Body of pancreas (tissue), 4 donors: ENCODE data around the gene B4GALNT3. TPM values are rescaled to one million over a fixed set of nuclear protein-coding genes. Genes with fewer than 3 reads are reported as not detected.

Experiments
- ATAC-seq: fragments of 150-250 bp; one replicate; pipeline ENCODE4 v1.9.1; 2016
- DNase-seq, 4 donors: peaks; one replicate each; pipeline ENCODE4 v3.0.0-alpha.2; 2019
- H3K27ac ChIP-seq, 4 donors: fragments of 200-600 bp; sonication (generic); 1 replicate in 3 of 4; 2 replicates in 1 of 4; pipeline versions ENCODE4 v1.5.1 to v1.6.1; 2016 to 2019; ENCODE audit warnings: mild to moderate bottlenecking in 1 of 4, mixed read lengths in 1 of 4, moderate library complexity in 1 of 4
- H3K27me3 ChIP-seq, 2 donors: fragments of 200-600 bp; sonication (generic); one replicate each; pipeline ENCODE4 v1.6.0; 2016; ENCODE audit warnings: mild to moderate bottlenecking in 1 of 2
- H3K36me3 ChIP-seq, 2 donors: fragments of 200-600 bp; sonication (generic); replicated peaks in 1 of 2; 2 replicates each; pipeline ENCODE4 v1.5.1; 2016; ENCODE audit warnings: low read depth in 2 of 2; ENCODE audit not compliant: insufficient read depth in 1 of 2
- H3K4me1 ChIP-seq: fragments of 200-600 bp; sonication (generic); one replicate; pipeline ENCODE4 v1.6.0; 2016
- H3K4me3 ChIP-seq, 2 donors: fragments of 200-600 bp; sonication (generic); 1 replicate in 1 of 2; 2 replicates in 1 of 2; pipeline ENCODE4 v1.5.1; 2016 to 2019
- H3K9me3 ChIP-seq, 3 donors: fragments of 200-600 bp; sonication (generic); 1 replicate in 2 of 3; 2 replicates in 1 of 3; pipeline ENCODE4 v1.5.1; 2016
- CTCF ChIP-seq, 7 experiments: fragments of 450-650 bp in 4 of 7; fragments of 200-600 bp in 3 of 7; sonication (generic) in 3 of 7; IDR thresholded peaks; one replicate each; pipeline ENCODE4 v1.5.1; 2016 to 2019; ENCODE audit warnings: antibody characterized with exemption in 7 of 7
- POLR2A ChIP-seq, 3 donors: fragments of 450-650 bp; IDR thresholded peaks; one replicate each; pipeline ENCODE4 v1.6.1; 2016; ENCODE audit warnings: antibody characterized with exemption in 3 of 3, mild to moderate bottlenecking in 2 of 3
- WGBS, 2 donors: methylation state at CpG; one replicate each; pipeline ENCODE4 v1.1.5; 2017; 5-methylcytosine and 5-hydroxymethylcytosine counted together
- intact Hi-C: fragments of 100-400 bp; cut with DNase I; formaldehyde crosslinking; loops from one replicate; pipeline ENCODE4 v1.15.1; 2023
- total RNA-seq, 2 donors: library from RNA; depleted of rRNA; stranded (reverse); fragments of >200 nt; gene quantifications; one replicate each; pipeline ENCODE4 v1.1.0, GENCODE V29; 2016

B4GALNT3 gene
- total RNA-seq, 2 donors from 2014 or later: 4.0 to 9.3 TPM

- WGBS, 2 donors: 87 to 92% methylated on average over 8 of the region's 8 CpGs
- TF ChIP-seq CTCF (IDR thresholded peaks at IDR 0.05) (no peak), POLR2A (IDR thresholded peaks at IDR 0.05) (no peak)
- H3K36me3 ChIP-seq: no peaks in the 10 kb centered on the region
- peaks cover 13% of the 10 kb centered on the region for H3K4me1 ChIP-seq
- no peak overlapping the region for H3K27ac ChIP-seq
- H3K27me3 ChIP-seq: no peaks in the 10 kb centered on the region
- H3K9me3 ChIP-seq: no peaks in the 10 kb centered on the region
- no peak for DNase-seq
- no peak overlapping the region for H3K4me3 ChIP-seq
- intact Hi-C loops: no loop called here
- no peak for ATAC-seq
Measured at GRCh38 chr12:499837-500458, 40.2 kb downstream of the B4GALNT3 start.

GRCh38 chr12:501722-502447, 42.1 kb downstream of the B4GALNT3 start:
- Histone ChIP-seq H3K4me3 (no peak overlapping the region), H3K4me1 (peaks cover 13% of the 10 kb centered on the region), H3K27ac (no peak overlapping the region), H3K9me3 (no peaks in the 10 kb centered on the region), H3K36me3 (no peaks in the 10 kb centered on the region), H3K27me3 (no peaks in the 10 kb centered on the region)
- DNase-seq (peak in 2 of 4 donors; percentile 6 to 51), ATAC-seq (no peak)
- TF ChIP-seq CTCF (IDR thresholded peaks at IDR 0.05) (no peak), POLR2A (IDR thresholded peaks at IDR 0.05) (no peak)
- intact Hi-C loops: no loop called here
- 76 to 89% methylated on average over 12 to 14 of the region's 14 CpGs for WGBS, 2 donors

GRCh38 chr12:503111-503761, 43.5 kb downstream of the B4GALNT3 start:
- DNase-seq (peak; percentile 16 to 59 (median 42)), ATAC-seq (peak; percentile 84)
- intact Hi-C loops: no loop called here
- Histone ChIP-seq H3K27ac (peak overlapping the region; percentile 6 to 48 (median 23)), H3K4me3 (no peak overlapping the region), H3K9me3 (no peaks in the 10 kb centered on the region), H3K27me3 (no peaks in the 10 kb centered on the region), H3K4me1 (peaks cover 13% of the 10 kb centered on the region), H3K36me3 (no peaks in the 10 kb centered on the region)
- TF ChIP-seq POLR2A (IDR thresholded peaks at IDR 0.05) (no peak), CTCF (IDR thresholded peaks at IDR 0.05) (no peak)
- WGBS, 2 donors: 30 to 32% methylated on average over 7 of the region's 7 CpGs

GRCh38 chr12:505221-505620, 45.5 kb downstream of the B4GALNT3 start:
- Histone ChIP-seq H3K4me3 (no peak overlapping the region), H3K27me3 (no peaks in the 10 kb centered on the region), H3K4me1 (peaks cover 13% of the 10 kb centered on the region), H3K27ac (no peak overlapping the region), H3K36me3 (no peaks in the 10 kb centered on the region), H3K9me3 (no peaks in the 10 kb centered on the region)
- 83 to 95% methylated on average over 4 of the region's 4 CpGs for whole genome bisulfite sequencing, 2 donors
- intact Hi-C loops: no loop called here
- no peak for ATAC-seq
- TF ChIP-seq POLR2A (IDR thresholded peaks at IDR 0.05) (no peak), CTCF (IDR thresholded peaks at IDR 0.05) (no peak)
- DNase-seq: no peak
